Epithelial cell of proximal tubule (primary cell): ENCODE data around the gene LLGL2. TPM values are rescaled to one million over a fixed set of nuclear protein-coding genes. Genes with fewer than 3 reads are reported as not detected.

ENCODE experiments used
- DNase-seq: peaks from one replicate; pipeline ENCODE4 v3.0.0-alpha.2; 2011; ENCODE audit warnings: low read depth
- H3K4me3 ChIP-seq: 2 replicates; pipeline ENCODE4 v1.5.1; 2011; ENCODE audit warnings: low read depth, mild to moderate bottlenecking, low read length
- total RNA-seq: library from RNA; depleted of rRNA; stranded (reverse); fragments of >200 nt; gene quantifications from 2 replicates; pipeline ENCODE4 v1.2.3, GENCODE V29; 2015
- TF ChIP-seq, protein P1 (sequence below): conservative IDR thresholded peaks from 2 replicates; pipeline ENCODE4 v1.5.1; 2012; ENCODE audit warnings: low read depth, mild to moderate bottlenecking, low read length

LLGL2 gene
- total RNA-seq, 1 donor from 2014 or later, result 64.7 TPM

GRCh38 chr17:75617675-75618074, 92.2 kb downstream of the LLGL2 start:
- TF ChIP-seq, protein P1, sequence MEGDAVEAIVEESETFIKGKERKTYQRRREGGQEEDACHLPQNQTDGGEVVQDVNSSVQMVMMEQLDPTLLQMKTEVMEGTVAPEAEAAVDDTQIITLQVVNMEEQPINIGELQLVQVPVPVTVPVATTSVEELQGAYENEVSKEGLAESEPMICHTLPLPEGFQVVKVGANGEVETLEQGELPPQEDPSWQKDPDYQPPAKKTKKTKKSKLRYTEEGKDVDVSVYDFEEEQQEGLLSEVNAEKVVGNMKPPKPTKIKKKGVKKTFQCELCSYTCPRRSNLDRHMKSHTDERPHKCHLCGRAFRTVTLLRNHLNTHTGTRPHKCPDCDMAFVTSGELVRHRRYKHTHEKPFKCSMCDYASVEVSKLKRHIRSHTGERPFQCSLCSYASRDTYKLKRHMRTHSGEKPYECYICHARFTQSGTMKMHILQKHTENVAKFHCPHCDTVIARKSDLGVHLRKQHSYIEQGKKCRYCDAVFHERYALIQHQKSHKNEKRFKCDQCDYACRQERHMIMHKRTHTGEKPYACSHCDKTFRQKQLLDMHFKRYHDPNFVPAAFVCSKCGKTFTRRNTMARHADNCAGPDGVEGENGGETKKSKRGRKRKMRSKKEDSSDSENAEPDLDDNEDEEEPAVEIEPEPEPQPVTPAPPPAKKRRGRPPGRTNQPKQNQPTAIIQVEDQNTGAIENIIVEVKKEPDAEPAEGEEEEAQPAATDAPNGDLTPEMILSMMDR, result no peak
- H3K4me3 ChIP-seq, result no peak overlapping the region
- DNase-seq, result no peak

- DNase-seq, result no peak
- no peak overlapping the region for H3K4me3 ChIP-seq
- TF ChIP-seq, protein P1, result peak; percentile 60
Measured at GRCh38 chr17:75619506-75620431, 94.3 kb downstream of the LLGL2 start.

GRCh38 chr17:75621489-75621888, 96.0 kb downstream of the LLGL2 start:
- H3K4me3 ChIP-seq, result no peak overlapping the region
- TF ChIP-seq, protein P1, result no peak
- no peak for DNase-seq

DNA sequence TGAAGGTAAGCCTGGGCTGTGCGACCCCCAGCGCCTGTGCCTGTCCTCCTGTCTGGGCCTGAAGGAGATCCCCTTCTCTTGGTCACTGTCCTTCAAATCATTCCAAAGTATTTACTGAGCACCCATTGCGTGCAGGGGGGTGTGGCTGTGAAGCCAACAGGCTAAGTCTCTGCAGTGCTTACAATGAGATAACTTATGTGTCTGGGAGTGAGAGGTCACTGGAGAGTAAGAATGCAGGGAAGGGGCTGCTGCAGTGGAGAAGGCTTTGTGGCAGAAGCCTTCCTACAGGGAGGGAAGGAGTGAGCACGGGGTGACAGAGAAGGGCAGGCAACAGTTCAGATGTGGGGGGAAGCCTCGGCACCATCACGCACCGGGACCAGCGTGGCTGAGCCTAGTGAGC, 96.6 kb downstream of the LLGL2 start:
- DNase-seq, result no peak
- H3K4me3 ChIP-seq, result no peak overlapping the region
- TF ChIP-seq, protein P1, result no peak

- TF ChIP-seq, protein P1, result no peak
- no peak overlapping the region for H3K4me3 ChIP-seq
- no peak for DNase-seq
Measured at GRCh38 chr17:75622771-75623273, 97.3 kb downstream of the LLGL2 start.

DNA sequence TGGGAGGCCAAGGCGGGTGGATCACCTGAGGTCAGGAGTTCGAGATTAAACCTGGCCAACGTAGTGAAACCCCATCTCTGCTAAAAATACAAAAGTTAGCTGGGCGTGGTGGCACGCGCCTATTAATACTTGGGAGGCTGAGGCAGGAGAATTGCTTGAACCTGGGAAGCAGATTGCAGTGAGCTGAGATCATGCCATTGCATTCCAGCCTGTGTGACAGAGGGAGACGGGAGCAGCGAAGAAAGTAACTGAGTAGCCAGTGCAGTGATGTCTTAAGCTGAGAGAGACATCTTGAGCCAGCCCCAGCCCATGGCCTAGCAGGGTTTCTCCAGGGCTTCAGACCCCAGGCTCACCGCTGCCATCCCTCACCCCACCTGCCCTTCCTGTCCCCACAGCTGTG, 97.9 kb downstream of the LLGL2 start:
- no peak for DNase-seq
- TF ChIP-seq, protein P1, result no peak
- H3K4me3 ChIP-seq, result no peak overlapping the region
